Muscle of leg (tissue), 16 donors: Measurements from ENCODE around the gene PSKH1. TPM values are rescaled to one million over a fixed set of nuclear protein-coding genes. Genes with fewer than 3 reads are reported as not detected.

Source experiments
- DNase-seq: peaks from one replicate; pipeline ENCODE4 v3.0.0; 2013
- H3K27ac ChIP-seq: one replicate; pipeline ENCODE4 v1.5.1; 2013; ENCODE audit warnings: mild to moderate bottlenecking, low read length, control low read depth
- H3K27me3 ChIP-seq: one replicate; pipeline ENCODE4 v1.6.1; 2013; ENCODE audit warnings: low read length; ENCODE audit not compliant: control insufficient read depth, insufficient read depth
- H3K36me3 ChIP-seq: one replicate; pipeline ENCODE4 v1.6.1; 2013; ENCODE audit warnings: low read length; ENCODE audit not compliant: control insufficient read depth, insufficient read depth
- H3K4me1 ChIP-seq: one replicate; pipeline ENCODE4 v1.6.1; 2013; ENCODE audit warnings: low read length; ENCODE audit not compliant: control insufficient read depth, insufficient read depth
- H3K4me3 ChIP-seq: one replicate; pipeline ENCODE4 v1.5.1; 2013; ENCODE audit warnings: low read length, control low read depth
- H3K9me3 ChIP-seq: replicated peaks from 2 replicates; pipeline ENCODE4 v1.6.1; 2013; ENCODE audit warnings: low read depth, low read length; ENCODE audit not compliant: control insufficient read depth
- WGBS: methylation state at CpG from one replicate; pipeline ENCODE4 v1.1.5; 2013; ENCODE audit warnings: missing lambda C conversion rate; ENCODE audit not compliant: insufficient coverage; 5-methylcytosine and 5-hydroxymethylcytosine counted together
- long read RNA-seq, 11 donors: transcript quantifications; one replicate each; lab custom pipeline, GENCODE V29; 2026
- polyA plus RNA-seq, 8 donors: library from polyadenylated mRNA; unstranded; fragments of 120-200 nt; gene quantifications; one replicate each; pipeline versions ENCODE4 v1.2.1 to v1.2.3, GENCODE V29; 2013; ENCODE audit warnings: inconsistent platforms in 1 of 8, low replicate concordance in 1 of 8; ENCODE audit not compliant: insufficient read length in 8 of 8, insufficient read depth in 1 of 8
- total RNA-seq: library from RNA; stranded (reverse); fragments of 120-200 nt; gene quantifications from one replicate; pipeline ENCODE4 v1.2.4, GENCODE V29; 2013

Gene PSKH1
- total RNA-seq (8.6 TPM), polyA plus RNA-seq (10 to 100 TPM; 18.1 to 26.1 (median 24.5) TPM)
- long read RNA-seq, donor 1, partial matches to known transcripts, result 0 of 4 reads
- long read RNA-seq, donor 1, other reads (novel, unspliced or antisense), result 0 of 4 reads
- long read RNA-seq, donor 2, result 0 reads
- long read RNA-seq, donor 3, transcript PSKH1-201 (3 exons, 3,481 nt), result major isoform, 12 of 17 reads
- long read RNA-seq, donor 3, partial matches to known transcripts, result 5 of 17 reads
- long read RNA-seq, donor 3, other reads (novel, unspliced or antisense), result 0 of 17 reads
- long read RNA-seq, donor 4, transcript PSKH1-201 (3 exons, 3,481 nt), result major isoform, 6 of 10 reads
- long read RNA-seq, donor 4, partial matches to known transcripts, result 0 of 10 reads
- long read RNA-seq, donor 4, other reads (novel, unspliced or antisense), result 0 of 10 reads
- long read RNA-seq, donor 5, transcript PSKH1-201 (3 exons, 3,481 nt), result major isoform, 9 of 137 reads
- long read RNA-seq, donor 5, transcript PSKH1-202 (2 exons, 1,509 nt), result minor isoform, 5 of 137 reads
- long read RNA-seq, donor 5, partial matches to known transcripts, result 95 of 137 reads
- long read RNA-seq, donor 5, other reads (novel, unspliced or antisense), result 27 of 137 reads
- long read RNA-seq, donor 6, transcript PSKH1-201 (3 exons, 3,481 nt), result major isoform, 5 of 168 reads
- long read RNA-seq, donor 6, transcript PSKH1-202 (2 exons, 1,509 nt), result major isoform, 5 of 168 reads
- long read RNA-seq, donor 6, partial matches to known transcripts, result 42 of 168 reads
- long read RNA-seq, donor 6, other reads (novel, unspliced or antisense), result 115 of 168 reads
- long read RNA-seq, donor 7, transcript PSKH1-201 (3 exons, 3,481 nt), result major isoform, 6 of 8 reads
- long read RNA-seq, donor 7, partial matches to known transcripts, result 0 of 8 reads
- long read RNA-seq, donor 7, other reads (novel, unspliced or antisense), result 0 of 8 reads
- long read RNA-seq, donor 8, partial matches to known transcripts, result 0 of 1 reads
- long read RNA-seq, donor 8, other reads (novel, unspliced or antisense), result 0 of 1 reads
- long read RNA-seq, donor 9, partial matches to known transcripts, result 0 of 2 reads
- long read RNA-seq, donor 9, other reads (novel, unspliced or antisense), result 0 of 2 reads
- long read RNA-seq, donor 10, partial matches to known transcripts, result 0 of 5 reads
- long read RNA-seq, donor 10, other reads (novel, unspliced or antisense), result 0 of 5 reads
- long read RNA-seq, donor 11, partial matches to known transcripts, result 9 of 11 reads
- long read RNA-seq, donor 11, other reads (novel, unspliced or antisense), result 0 of 11 reads

DNA sequence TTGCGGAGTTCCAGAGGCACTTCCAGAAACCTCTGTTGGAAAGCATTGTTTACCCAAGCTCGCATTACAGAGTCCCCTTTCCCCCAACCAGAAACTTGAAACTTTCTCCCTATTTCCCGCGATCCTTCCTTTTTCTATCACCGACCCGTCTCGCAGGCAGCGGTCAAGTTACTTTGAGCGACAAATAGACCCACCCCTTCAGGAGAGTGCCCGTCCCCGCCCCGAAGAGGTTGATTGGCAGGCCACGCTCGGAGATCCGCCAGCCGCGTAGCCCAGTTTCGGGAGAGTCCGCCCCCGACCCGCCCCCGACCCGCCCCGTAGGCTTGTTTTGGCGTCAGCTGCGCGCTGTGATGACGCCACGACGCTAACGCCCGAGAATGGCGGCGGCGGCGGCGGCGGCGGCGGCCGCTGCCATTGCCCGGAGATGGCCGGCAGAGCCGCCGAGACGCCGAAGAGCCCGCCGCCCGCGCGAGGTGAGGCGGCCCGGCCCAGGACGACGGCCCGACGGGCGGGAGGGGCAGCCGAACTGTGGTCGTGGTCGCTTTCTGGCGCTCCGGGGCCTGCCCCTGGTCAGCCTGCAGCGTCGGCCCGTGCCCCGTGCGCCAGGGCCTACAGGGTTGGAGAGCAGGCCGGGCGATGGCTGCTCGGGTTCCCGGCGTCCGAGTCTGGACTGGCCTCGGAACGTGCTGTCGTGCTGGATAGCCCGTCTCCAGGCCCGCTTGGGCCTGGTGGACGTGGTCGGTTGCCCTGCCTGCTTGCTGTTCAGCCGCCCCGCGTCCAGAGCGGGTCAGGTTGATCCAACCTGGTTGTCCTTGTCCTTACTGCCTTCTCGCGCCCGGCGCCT lies at the start of gene PSKH1:
TSS of gene PSKH1 (plus strand) at position 356 of the 844 bp plus-strand sequence. CDS start 15,496 bp downstream, outside the sequence.
- peak within 1 kb of the TSS; percentile 99 for H3K4me3 ChIP-seq
- H3K27me3 ChIP-seq, result no peaks in the 10 kb centered on the region
- peak within 1 kb of the TSS; percentile 94 for H3K27ac ChIP-seq
- no peaks in the 10 kb centered on the region for H3K36me3 ChIP-seq
- no peaks in the 10 kb centered on the region for H3K9me3 ChIP-seq
- H3K4me1 ChIP-seq, result peaks cover 23% of the 10 kb centered on the region
- under 1% methylated on average over 86 of the region's 90 CpGs for WGBS
- peak; percentile 98 for DNase-seq

- peak overlapping the region; percentile 71 for H3K4me3 ChIP-seq
- H3K9me3 ChIP-seq, result no peaks in the 10 kb centered on the region
- H3K27ac ChIP-seq, result peak overlapping the region; percentile 71
- peaks cover 52% of the 10 kb centered on the region for H3K4me1 ChIP-seq
- H3K36me3 ChIP-seq, result peaks cover 5% of the 10 kb centered on the region
- 11% methylated on average over 10 of the region's 11 CpGs for WGBS
- DNase-seq, result no peak
- no peaks in the 10 kb centered on the region for H3K27me3 ChIP-seq
Observed at GRCh38 chr16:67843343-67843765, 49.7 kb upstream of the PSKH1 start.

DNA sequence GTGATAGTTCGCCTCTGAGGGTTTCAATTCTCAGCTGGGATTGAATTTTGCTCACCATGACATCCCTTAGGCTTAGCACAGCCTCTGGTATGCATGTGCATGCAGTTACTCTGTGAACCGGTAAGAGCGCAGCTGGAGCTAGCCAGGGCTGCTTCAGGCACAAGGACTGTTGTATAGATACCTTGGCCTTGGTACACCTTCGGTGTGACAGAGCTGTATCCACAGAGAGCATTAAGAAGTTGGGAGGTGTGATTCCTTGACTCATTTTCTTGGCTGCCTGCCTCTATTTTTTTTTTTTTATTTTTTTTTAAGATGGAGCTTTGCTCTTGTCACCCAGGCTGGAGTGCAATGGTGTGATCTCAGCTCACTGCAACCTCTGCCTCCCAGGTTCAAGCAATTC lies 48.6 kb upstream of the PSKH1 start:
- Histone ChIP-seq H3K4me3 (no peak overlapping the region), H3K9me3 (no peaks in the 10 kb centered on the region), H3K27ac (no peak overlapping the region), H3K27me3 (no peaks in the 10 kb centered on the region), H3K36me3 (peaks cover 9% of the 10 kb centered on the region), H3K4me1 (peaks cover 56% of the 10 kb centered on the region)
- WGBS, result 40% methylated on average over 4 of the region's 4 CpGs
- DNase-seq, result peak; percentile 26

DNA sequence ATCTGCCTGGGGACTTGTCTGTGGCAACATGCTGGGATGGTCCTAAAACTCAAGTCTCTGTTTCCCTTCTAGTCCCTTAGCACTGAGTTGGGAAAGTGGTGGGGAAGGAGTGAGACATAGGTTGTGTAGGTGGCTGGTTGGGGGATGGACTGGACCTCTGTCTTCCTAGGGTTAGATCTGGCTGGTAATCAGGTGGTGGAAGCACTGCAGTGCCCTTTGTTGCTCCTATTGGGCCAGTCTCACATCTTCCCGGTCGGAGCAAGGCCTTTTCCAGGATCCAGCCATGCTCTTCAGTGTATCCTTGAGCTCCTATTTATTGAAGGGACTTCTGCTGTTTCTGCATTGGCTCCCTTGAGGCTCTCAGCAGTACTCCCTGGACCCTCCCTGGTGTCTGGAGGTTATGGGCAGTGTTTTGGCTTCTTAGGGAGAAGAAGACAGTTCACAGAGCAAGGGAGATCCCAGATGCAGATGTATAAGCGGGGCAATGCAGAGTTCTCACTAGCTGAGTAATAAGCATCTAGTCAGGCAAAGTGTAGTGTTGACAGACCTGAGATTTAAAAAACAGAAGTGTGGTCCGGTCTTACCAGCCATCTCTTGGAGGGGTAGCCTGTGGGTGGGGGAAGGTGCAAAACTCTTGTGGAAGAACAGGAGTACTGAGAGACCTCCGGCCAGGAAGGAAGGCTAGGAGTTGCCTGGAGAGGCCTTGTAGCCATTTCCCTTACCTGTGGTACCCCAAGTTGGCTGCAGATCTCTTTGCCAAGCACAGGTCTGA lies 47.6 kb upstream of the PSKH1 start:
- H3K4me1 ChIP-seq, result peaks cover 56% of the 10 kb centered on the region
- H3K27ac ChIP-seq, result peak overlapping the region; percentile 99
- peak overlapping the region; percentile 88 for H3K4me3 ChIP-seq
- H3K9me3 ChIP-seq, result no peaks in the 10 kb centered on the region
- no peak for DNase-seq
- H3K36me3 ChIP-seq, result peaks cover 9% of the 10 kb centered on the region
- no peaks in the 10 kb centered on the region for H3K27me3 ChIP-seq
- 53% methylated on average over 5 of the region's 5 CpGs for WGBS

GRCh38 chr16:67846063-67846319 lies 47.1 kb upstream of the PSKH1 start:
- no CpG with 5 or more reads among the region's 2 CpGs for WGBS
- H3K9me3 ChIP-seq, result no peaks in the 10 kb centered on the region
- DNase-seq, result peak; percentile 18
- H3K27me3 ChIP-seq, result no peaks in the 10 kb centered on the region
- peak overlapping the region; percentile 88 for H3K4me3 ChIP-seq
- peak overlapping the region; percentile 99 for H3K27ac ChIP-seq
- H3K4me1 ChIP-seq, result peaks cover 56% of the 10 kb centered on the region
- peaks cover 9% of the 10 kb centered on the region for H3K36me3 ChIP-seq

DNA sequence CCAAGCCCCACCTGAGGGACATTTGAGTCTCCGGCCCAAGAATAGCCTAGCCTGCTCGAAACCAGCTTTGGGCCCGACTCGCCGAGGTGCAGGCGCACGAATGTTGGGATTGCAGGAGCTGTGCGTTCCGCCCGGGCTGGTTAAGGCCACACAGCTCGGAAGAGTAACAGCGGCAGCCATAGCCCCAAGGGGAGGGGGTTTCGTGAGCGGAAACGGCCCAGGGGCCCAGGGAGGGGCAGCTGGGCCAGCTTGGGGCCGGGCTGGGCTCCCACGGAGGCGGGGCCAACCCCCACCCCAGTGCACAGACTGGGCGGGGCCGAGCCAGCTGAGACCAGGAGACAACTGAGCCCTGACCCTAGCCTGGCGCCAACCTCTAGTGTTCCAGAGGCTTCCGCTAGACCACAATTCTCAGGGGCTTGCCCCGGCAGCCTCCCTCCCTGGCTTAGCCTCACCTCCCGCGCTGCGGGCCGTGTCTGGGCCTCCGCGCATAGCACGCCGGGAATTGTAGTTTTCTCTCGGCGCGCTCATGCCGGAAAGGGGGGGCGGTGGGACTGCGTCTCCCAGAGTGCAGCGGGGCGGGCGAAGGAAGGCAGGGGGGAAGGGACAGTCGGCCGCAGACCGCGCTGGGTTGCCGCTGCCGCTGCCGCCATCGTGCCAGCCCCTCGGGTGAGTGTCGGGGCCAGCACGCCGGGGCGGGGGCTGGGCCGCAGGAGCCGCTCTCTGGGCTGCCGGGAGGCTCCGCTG lies 46.6 kb upstream of the PSKH1 start, which contains the start of gene NUTF2:
TSS of gene NUTF2 (plus strand) at position 614 of the 744 bp plus-strand sequence. CDS start 18,198 bp downstream, outside the sequence.
- Histone ChIP-seq H3K4me1 (peaks cover 53% of the 10 kb centered on the region), H3K27me3 (no peaks in the 10 kb centered on the region), H3K4me3 (peak within 1 kb of the TSS; percentile 88), H3K9me3 (no peaks in the 10 kb centered on the region), H3K36me3 (peaks cover 9% of the 10 kb centered on the region), H3K27ac (peak within 1 kb of the TSS; percentile 99)
- DNase-seq, result peak; percentile 99
- WGBS, result 0% methylated on average over 54 of the region's 57 CpGs

DNA sequence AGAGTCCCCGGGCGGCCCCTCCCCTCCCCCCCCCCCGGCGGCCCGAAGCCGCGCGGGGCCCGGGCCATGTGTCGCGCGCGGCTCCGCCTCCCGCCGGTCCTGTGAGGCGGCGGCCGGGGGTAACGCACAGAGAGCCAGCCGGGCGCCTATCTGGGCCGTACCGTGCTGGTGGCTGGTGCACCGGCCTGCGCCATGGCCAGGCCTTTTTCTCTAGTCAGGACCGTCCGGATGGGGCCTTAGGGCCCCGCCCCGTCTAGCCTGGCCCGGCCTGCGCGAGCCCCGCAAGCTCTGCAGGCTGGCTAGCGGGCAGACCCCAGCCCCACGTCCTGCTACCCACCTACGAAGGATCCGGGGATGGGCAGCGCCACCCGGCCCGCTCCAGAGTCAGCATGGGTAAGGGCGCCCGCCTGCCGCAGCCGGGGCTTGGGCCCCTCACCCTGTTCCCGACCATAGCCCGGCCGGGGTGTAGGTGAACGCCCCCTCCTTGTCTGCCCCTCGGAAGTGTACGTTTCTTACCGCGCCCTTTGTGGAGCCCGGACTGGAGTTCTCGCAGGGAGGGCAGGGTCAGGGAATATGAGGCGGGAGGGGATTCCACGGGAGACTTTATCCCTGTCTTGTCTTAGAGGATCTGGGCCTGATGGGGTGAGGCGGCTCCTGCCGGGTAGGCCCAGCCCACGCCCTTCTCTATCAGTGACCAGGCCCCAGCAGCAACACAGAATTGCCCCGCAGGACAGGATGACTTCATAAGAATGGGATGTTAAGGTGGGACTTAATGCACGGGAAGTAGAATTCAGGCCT lies 45.8 kb upstream of the PSKH1 start, which contains the start of gene CENPT:
TSS of gene CENPT (minus strand) at position 630 of the 798 bp plus-strand sequence. CDS start 13,834 bp downstream, outside the sequence.
- Histone ChIP-seq H3K36me3 (peaks cover 12% of the 10 kb centered on the region), H3K4me1 (peaks cover 50% of the 10 kb centered on the region), H3K27me3 (no peaks in the 10 kb centered on the region), H3K4me3 (peak within 1 kb of the TSS; percentile 88), H3K27ac (peak within 1 kb of the TSS; percentile 99), H3K9me3 (no peaks in the 10 kb centered on the region)
- WGBS, result 0% methylated on average over 51 of the region's 62 CpGs
- peak; percentile 43 for DNase-seq

- peaks cover 14% of the 10 kb centered on the region for H3K36me3 ChIP-seq
- H3K4me1 ChIP-seq, result peaks cover 45% of the 10 kb centered on the region
Observed at GRCh38 chr16:67848118-67848517, 44.9 kb upstream of the PSKH1 start.

More at GRCh38 chr16:67848118-67848517, 44.9 kb upstream of the PSKH1 start:
- no peak for DNase-seq
- H3K27ac ChIP-seq, result peak overlapping the region; percentile 91
- no peaks in the 10 kb centered on the region for H3K9me3 ChIP-seq
- 80% methylated on average over 8 of the region's 11 CpGs for WGBS
- H3K4me3 ChIP-seq, result peak overlapping the region; percentile 88
- no peaks in the 10 kb centered on the region for H3K27me3 ChIP-seq
